ENCODE measurements around the gene TMEM258. TPM values are rescaled to one million over a fixed set of nuclear protein-coding genes. Genes with fewer than 3 reads are reported as not detected.

The TMEM258 gene
- total RNA-seq, 1 experiment from 2014 or later: 201 TPM

DNA sequence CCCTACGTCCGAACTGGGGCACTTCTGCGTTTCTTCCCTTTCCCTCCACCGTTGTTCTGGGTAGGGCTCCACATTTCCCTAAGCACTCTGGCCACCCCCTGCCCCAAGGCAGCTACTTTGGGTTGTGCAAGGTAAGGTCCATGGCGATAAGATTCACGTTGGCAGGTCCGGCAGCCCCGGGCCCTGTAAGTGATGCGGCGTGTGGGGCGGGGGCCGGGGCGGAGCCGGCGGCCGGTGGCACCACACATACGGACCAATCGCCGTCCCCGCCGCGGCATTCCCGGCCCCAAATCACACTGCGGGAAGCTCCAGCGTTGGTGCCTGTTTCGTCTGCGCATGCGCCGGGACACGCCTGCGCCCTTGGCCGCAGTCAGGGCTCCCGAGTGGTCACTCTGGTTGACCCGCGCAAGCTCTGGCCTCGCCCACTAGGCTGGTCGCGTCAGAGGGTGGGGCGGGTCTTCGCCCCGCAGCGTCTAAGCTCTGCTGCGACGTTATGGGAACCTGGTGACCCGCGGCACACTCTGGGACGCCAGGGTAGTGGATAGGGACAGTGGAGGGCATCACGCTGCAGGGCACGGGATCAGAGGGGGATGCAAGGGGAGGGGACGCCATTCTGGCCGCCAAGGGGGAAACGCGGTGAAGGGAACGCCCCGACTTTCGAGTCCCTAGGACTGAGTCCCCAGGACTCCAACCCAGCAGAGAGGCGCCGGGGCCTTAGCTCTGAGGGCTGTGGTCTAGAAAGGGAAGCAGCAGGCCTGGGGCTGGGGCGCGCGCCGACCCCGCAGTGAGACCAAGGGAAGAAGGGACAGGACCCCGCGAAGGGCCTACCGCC is 22.8 kb upstream of the TMEM258 start:
- Histone ChIP-seq H4K8ac (replicated peaks; ENCODE audit: insufficient read length, low read depth, low read length) (no peak overlapping the region), H3K79me1 (ENCODE audit: insufficient read depth, low read depth, low read length, poor library complexity, severe bottlenecking) (no peaks in the 10 kb centered on the region)
- TF ChIP-seq, protein P1, sequence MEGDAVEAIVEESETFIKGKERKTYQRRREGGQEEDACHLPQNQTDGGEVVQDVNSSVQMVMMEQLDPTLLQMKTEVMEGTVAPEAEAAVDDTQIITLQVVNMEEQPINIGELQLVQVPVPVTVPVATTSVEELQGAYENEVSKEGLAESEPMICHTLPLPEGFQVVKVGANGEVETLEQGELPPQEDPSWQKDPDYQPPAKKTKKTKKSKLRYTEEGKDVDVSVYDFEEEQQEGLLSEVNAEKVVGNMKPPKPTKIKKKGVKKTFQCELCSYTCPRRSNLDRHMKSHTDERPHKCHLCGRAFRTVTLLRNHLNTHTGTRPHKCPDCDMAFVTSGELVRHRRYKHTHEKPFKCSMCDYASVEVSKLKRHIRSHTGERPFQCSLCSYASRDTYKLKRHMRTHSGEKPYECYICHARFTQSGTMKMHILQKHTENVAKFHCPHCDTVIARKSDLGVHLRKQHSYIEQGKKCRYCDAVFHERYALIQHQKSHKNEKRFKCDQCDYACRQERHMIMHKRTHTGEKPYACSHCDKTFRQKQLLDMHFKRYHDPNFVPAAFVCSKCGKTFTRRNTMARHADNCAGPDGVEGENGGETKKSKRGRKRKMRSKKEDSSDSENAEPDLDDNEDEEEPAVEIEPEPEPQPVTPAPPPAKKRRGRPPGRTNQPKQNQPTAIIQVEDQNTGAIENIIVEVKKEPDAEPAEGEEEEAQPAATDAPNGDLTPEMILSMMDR (conservative IDR thresholded peaks at IDR 0.05): no peak

More for the DNA sequence above, 22.8 kb upstream of the TMEM258 start:
- no peak overlapping the region for H3K56ac ChIP-seq (ENCODE audit: insufficient read length, low read depth, low read length)
- no peak overlapping the region for H3K23ac ChIP-seq (ENCODE audit: insufficient read length, low read depth, low read length)
- peak; percentile 99 for DNase-seq
- peaks cover 38 to 44% (median 42%) of the 10 kb centered on the region in 3 experiments; a peak in 6 of 7 replicates for H3K36me3 Mint-ChIP-seq (ENCODE audit: insufficient read depth in 1 of 3, low read depth in 3 of 3)
- H2AFZ ChIP-seq (ENCODE audit: low read length): no peak overlapping the region
- H3K4me3 Mint-ChIP-seq: peak overlapping the region; percentile 94 to 99
- H3K79me2 ChIP-seq (ENCODE audit: insufficient read depth, low read length): peaks cover 5% of the 10 kb centered on the region; the same call in 1 of the 2 replicates
- no peaks in the 10 kb centered on the region for H3K9me3 ChIP-seq (ENCODE audit: control insufficient read depth, low read depth, low read length)
- peaks cover 0 to 2% of the 10 kb centered on the region in 2 experiments; a peak in 2 of 5 replicates for H3K9me3 Mint-ChIP-seq
- peak overlapping the region; percentile 24 for H3T11ph ChIP-seq (ENCODE audit: low read length)
- no peak overlapping the region for H2BK15ac ChIP-seq (ENCODE audit: low read depth, low read length)
- H4K5ac ChIP-seq (ENCODE audit: insufficient read length, low read depth, low read length): no peak overlapping the region
- no CpG with 5 or more reads among the region's 66 CpGs for WGBS (ENCODE audit: extremely low coverage, insufficient read length, low lambda C conversion rate)
- H3K4me2 ChIP-seq (ENCODE audit: insufficient read depth, insufficient read length, low read length): peak overlapping the region; percentile 58
- H4K20me1 ChIP-seq (ENCODE audit: control insufficient read depth, insufficient read depth, insufficient read length): no peaks in the 10 kb centered on the region
- no peak overlapping the region for H4K91ac ChIP-seq (ENCODE audit: insufficient read length, low read depth, low read length)
- peak overlapping the region; percentile 89 for H3K9ac ChIP-seq (ENCODE audit: extremely low read depth, insufficient read length, low read length)
- H2AK5ac ChIP-seq (ENCODE audit: insufficient read length, low read length): no peak overlapping the region
- H3K18ac ChIP-seq (ENCODE audit: insufficient read length, low read depth, low read length): peak overlapping the region; percentile 92
- H3K27me3 Mint-ChIP-seq (ENCODE audit: low read depth): no peaks in the 10 kb centered on the region
- H3K4ac ChIP-seq (ENCODE audit: low read depth, low read length): no peak overlapping the region; the same call in 1 of the 2 replicates
- peak overlapping the region; percentile 100 for H3K27ac Mint-ChIP-seq
- H3K14ac ChIP-seq (ENCODE audit: insufficient read depth, low read length): peak overlapping the region; percentile 88
- H3K4me1 ChIP-seq (ENCODE audit: insufficient read depth, low read length): peaks cover 8% of the 10 kb centered on the region
- peaks cover 18 to 19% of the 10 kb centered on the region in 2 experiments for H3K4me1 Mint-ChIP-seq
- H2BK5ac ChIP-seq (ENCODE audit: insufficient read length, low read length): peak overlapping the region; percentile 23
- peaks cover 6% of the 10 kb centered on the region for H3K23me2 ChIP-seq (ENCODE audit: insufficient read length, low read depth, low read length, poor library complexity, severe bottlenecking)
- peak overlapping the region; percentile 76 for H3K27ac ChIP-seq (ENCODE audit: insufficient read length, low read depth, low read length)
- no peak overlapping the region for H2BK120ac ChIP-seq (ENCODE audit: low read depth, low read length, poor library complexity, severe bottlenecking)
- no peaks in the 10 kb centered on the region for H3K27me3 ChIP-seq (ENCODE audit: insufficient read depth, low read length)
- H2BK12ac ChIP-seq (ENCODE audit: insufficient read length, low read depth, low read length): peak overlapping the region; percentile 10
- H2BK20ac ChIP-seq (ENCODE audit: low read depth, low read length, poor library complexity, severe bottlenecking): no peak overlapping the region
